Measurements from ENCODE around the gene SLC34A2.

Gene SLC34A2

DNA sequence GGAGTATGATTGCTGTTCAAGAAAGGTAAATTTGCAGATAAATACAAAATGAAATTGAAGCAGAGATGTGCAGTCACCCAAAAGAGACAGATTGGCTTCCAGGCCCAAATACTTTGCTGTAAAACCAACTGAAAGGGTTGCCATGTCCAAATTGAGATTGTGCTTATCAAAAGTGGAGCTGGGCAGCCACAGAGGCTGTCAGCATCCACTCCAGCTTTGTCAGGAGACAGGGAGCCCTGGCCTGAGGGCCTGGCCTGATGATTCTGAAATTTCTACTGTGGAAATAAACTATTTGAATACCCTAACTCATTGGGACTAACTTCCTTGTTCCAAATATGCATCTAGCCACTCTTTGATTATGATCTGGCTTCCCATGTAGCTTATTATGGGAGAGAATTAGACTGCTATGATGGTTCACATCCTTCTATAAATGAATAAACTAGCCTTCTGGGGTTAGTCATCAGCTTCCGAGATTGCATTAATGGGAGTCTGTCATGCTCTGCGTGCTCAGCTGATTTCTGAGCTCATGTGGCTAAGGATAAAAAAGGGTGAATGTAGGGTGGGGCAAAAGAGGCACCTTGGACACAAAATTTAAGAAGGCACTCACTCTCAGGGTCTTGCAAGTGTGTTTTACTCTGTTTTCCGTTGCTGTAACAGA lies 48.2 kb downstream of the SLC34A2 start:
- no peaks in the 10 kb centered on the region for H3F3A ChIP-seq (ENCODE audit: insufficient read depth, low read length)
- no peak overlapping the region for H2AFZ ChIP-seq (ENCODE audit: low read length)
- no peaks in the 10 kb centered on the region for H4K20me1 ChIP-seq (ENCODE audit: insufficient read depth, low read length)
- H3K27me3 ChIP-seq (replicated peaks; ENCODE audit: insufficient read depth, low read length): no peaks in the 10 kb centered on the region
- H3K36me3 ChIP-seq (replicated peaks; ENCODE audit: insufficient read depth, low read length): no peaks in the 10 kb centered on the region
- H3K27ac ChIP-seq (ENCODE audit: low read length): no peak overlapping the region
- no peaks in the 10 kb centered on the region for H3K4me1 ChIP-seq (ENCODE audit: low read length)
- H3K4me2 ChIP-seq (ENCODE audit: low read depth, low read length): no peak overlapping the region
- no peaks in the 10 kb centered on the region for H3K9me3 ChIP-seq (replicated peaks; ENCODE audit: insufficient read depth, low read length)
- no peak for DNase-seq
- TF ChIP-seq EZH2phosphoT487 (IDR thresholded peaks at IDR 0.05; ENCODE audit: low read length) (no peak), CTCF (IDR thresholded peaks at IDR 0.05; ENCODE audit: low read length) (no peak), EZH2 (optimal IDR thresholded peaks at IDR 0.05; ENCODE audit: low read depth, low read length) (no peak)
- H3K4me3 ChIP-seq (ENCODE audit: low read length): no peak overlapping the region
- H3K9ac ChIP-seq (ENCODE audit: low read length): no peak overlapping the region
- no peaks in the 10 kb centered on the region for H3K9me2 ChIP-seq (replicated peaks; ENCODE audit: insufficient read depth, low read length)
- H3K79me2 ChIP-seq (ENCODE audit: low read length): no peaks in the 10 kb centered on the region

DNA sequence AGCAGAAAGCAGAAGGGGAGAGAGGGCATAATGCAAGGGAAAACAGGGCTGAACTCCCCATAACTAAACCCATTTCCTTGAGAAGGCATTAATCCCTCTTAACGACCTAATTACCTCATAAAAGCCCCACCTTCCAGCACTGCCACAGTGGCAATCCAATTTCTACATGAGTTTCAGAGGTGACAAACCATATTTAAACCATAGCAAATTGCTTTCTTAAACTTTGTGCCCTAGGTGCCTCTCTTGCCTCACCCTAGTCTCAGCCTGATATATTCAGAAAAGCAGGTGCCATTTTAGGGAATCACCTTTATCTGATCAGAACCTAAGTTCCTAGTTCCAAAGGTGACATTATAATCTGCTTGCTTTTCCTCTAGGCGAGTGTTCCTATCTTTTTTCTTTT lies 48.9 kb downstream of the SLC34A2 start:
- H3K27ac ChIP-seq (ENCODE audit: low read length): no peak overlapping the region
- TF ChIP-seq EZH2 (optimal IDR thresholded peaks at IDR 0.05; ENCODE audit: low read depth, low read length) (no peak), EZH2phosphoT487 (IDR thresholded peaks at IDR 0.05; ENCODE audit: low read length) (no peak), CTCF (IDR thresholded peaks at IDR 0.05; ENCODE audit: low read length) (no peak)

GRCh38 chr4:25710637-25711036 lies 55.0 kb downstream of the SLC34A2 start:
- Histone ChIP-seq H3K9me3 (replicated peaks; ENCODE audit: insufficient read depth, low read length) (no peaks in the 10 kb centered on the region), H3K4me3 (ENCODE audit: low read length) (no peak overlapping the region), H2AFZ (ENCODE audit: low read length) (no peak overlapping the region), H3K9me2 (replicated peaks; ENCODE audit: insufficient read depth, low read length) (no peaks in the 10 kb centered on the region), H3K9ac (ENCODE audit: low read length) (no peak overlapping the region), H3K36me3 (replicated peaks; ENCODE audit: insufficient read depth, low read length) (no peaks in the 10 kb centered on the region), H3K4me1 (ENCODE audit: low read length) (no peaks in the 10 kb centered on the region), H4K20me1 (ENCODE audit: insufficient read depth, low read length) (no peaks in the 10 kb centered on the region), H3K27me3 (replicated peaks; ENCODE audit: insufficient read depth, low read length) (no peaks in the 10 kb centered on the region), H3K4me2 (ENCODE audit: low read depth, low read length) (no peak overlapping the region), H3F3A (ENCODE audit: insufficient read depth, low read length) (no peaks in the 10 kb centered on the region), H3K27ac (ENCODE audit: low read length) (no peak overlapping the region), H3K79me2 (ENCODE audit: low read length) (no peaks in the 10 kb centered on the region)
- DNase-seq: no peak
- no peak for TF ChIP-seq CTCF (IDR thresholded peaks at IDR 0.05; ENCODE audit: low read length)
- TF ChIP-seq EZH2 (optimal IDR thresholded peaks at IDR 0.05; ENCODE audit: low read depth, low read length): no peak
- TF ChIP-seq EZH2phosphoT487 (IDR thresholded peaks at IDR 0.05; ENCODE audit: low read length): no peak

More for the DNA sequence above, 48.9 kb downstream of the SLC34A2 start:
- Histone ChIP-seq H4K20me1 (ENCODE audit: insufficient read depth, low read length) (no peaks in the 10 kb centered on the region), H3K9me3 (replicated peaks; ENCODE audit: insufficient read depth, low read length) (no peaks in the 10 kb centered on the region), H3K27me3 (replicated peaks; ENCODE audit: insufficient read depth, low read length) (no peaks in the 10 kb centered on the region), H3K9me2 (replicated peaks; ENCODE audit: insufficient read depth, low read length) (no peaks in the 10 kb centered on the region), H3F3A (ENCODE audit: insufficient read depth, low read length) (no peaks in the 10 kb centered on the region), H3K36me3 (replicated peaks; ENCODE audit: insufficient read depth, low read length) (no peaks in the 10 kb centered on the region), H3K4me3 (ENCODE audit: low read length) (no peak overlapping the region), H3K4me1 (ENCODE audit: low read length) (no peaks in the 10 kb centered on the region), H3K4me2 (ENCODE audit: low read depth, low read length) (no peak overlapping the region), H2AFZ (ENCODE audit: low read length) (no peak overlapping the region), H3K79me2 (ENCODE audit: low read length) (no peaks in the 10 kb centered on the region), H3K9ac (ENCODE audit: low read length) (no peak overlapping the region)
- no peak for DNase-seq

Data from MM.1S (cell line).